IMR-90 (cell line): ENCODE measurements around the gene COPS7A. TPM values are rescaled to one million over a fixed set of nuclear protein-coding genes. Genes with fewer than 3 reads are reported as not detected.
A peak's percentile ranks its signal among the peaks of the same experiment; 100 is the strongest.

ENCODE experiments used
- ATAC-seq: fragments of 200-7000 bp; cut with Tn5 transposase; 2 replicates; pipeline ENCODE4 v1.9.1; 2020; ENCODE audit warnings: low read depth, mild to moderate bottlenecking, moderate library complexity
- BruUV-seq: library from RNA; stranded (reverse); fragments of 400-500 nt; replicated peaks from 2 replicates; lab custom pipeline; 2021; lab: Mats Ljungman, UMichigan
- CTCF ChIA-PET: fragments of 300-600 bp; formaldehyde crosslinking; extraction: SDS; loops from one replicate; lab custom pipeline; 2021; ENCODE audit warnings: antibody characterized with exemption; lab: Yijun Ruan, JAX
- POLR2A ChIA-PET: fragments of 300-600 bp; sonication (Branson Sonifier 250); formaldehyde crosslinking; loops from one replicate; lab custom pipeline; 2022; ENCODE audit warnings: antibody characterized with exemption; ENCODE audit not compliant: unreplicated experiment; lab: Charles Lee
- DNase-seq: peaks from one replicate; pipeline ENCODE4 v3.0.0; 2013
- H2AFZ ChIP-seq: replicated peaks from 2 replicates; pipeline ENCODE3; 2013; ENCODE audit warnings: low read length, mild to moderate bottlenecking; ENCODE audit not compliant: poor library complexity
- H2AK5ac ChIP-seq: 2 replicates; pipeline ENCODE4 v1.6.1; 2013; ENCODE audit warnings: low read depth, low read length, inconsistent platforms
- H2AK9ac ChIP-seq: replicated peaks from 2 replicates; pipeline ENCODE3; 2013; ENCODE audit warnings: mild to moderate bottlenecking, low read depth, low read length, moderate library complexity; ENCODE audit not compliant: poor library complexity
- H2BK120ac ChIP-seq: 2 replicates; pipeline ENCODE4 v1.6.1; 2013; ENCODE audit warnings: low read depth, low read length, inconsistent platforms
- H2BK15ac ChIP-seq: 3 replicates; pipeline ENCODE4 v1.6.1; 2013; ENCODE audit warnings: low read depth, low read length, inconsistent platforms
- H2BK20ac ChIP-seq: 2 replicates; pipeline ENCODE4 v1.6.1; 2013; ENCODE audit warnings: low read depth, mild to moderate bottlenecking, inconsistent platforms, low read length, moderate library complexity
- H2BK5ac ChIP-seq: 2 replicates; pipeline ENCODE4 v1.6.1; 2013; ENCODE audit warnings: mild to moderate bottlenecking, low read depth, low read length, inconsistent platforms; ENCODE audit not compliant: poor library complexity, severe bottlenecking
- H3K14ac ChIP-seq: replicated peaks from 2 replicates; pipeline ENCODE4 v1.6.1; 2013; ENCODE audit warnings: low read depth, low read length, inconsistent platforms
- H3K18ac ChIP-seq: 2 replicates; pipeline ENCODE4 v1.6.1; 2013; ENCODE audit warnings: low read depth, low read length, control low read depth
- H3K23ac ChIP-seq: 2 replicates; pipeline ENCODE4 v1.6.1; 2013; ENCODE audit warnings: low read depth, low read length, inconsistent platforms
- H3K27ac ChIP-seq: 2 replicates; pipeline ENCODE4 v1.5.1; 2013; ENCODE audit warnings: mild to moderate bottlenecking, control low read depth, low read length; ENCODE audit not compliant: insufficient read depth
- H3K27me3 ChIP-seq: 2 replicates; pipeline ENCODE4 v1.6.1; 2013; ENCODE audit warnings: low read length; ENCODE audit not compliant: control insufficient read depth, insufficient read depth
- H3K36me3 ChIP-seq: 2 replicates; pipeline ENCODE4 v1.6.1; 2013; ENCODE audit warnings: low read length, mixed read lengths; ENCODE audit not compliant: control insufficient read depth, insufficient read depth
- H3K4ac ChIP-seq: 2 replicates; pipeline ENCODE4 v1.6.1; 2013; ENCODE audit warnings: low read depth, low read length, inconsistent platforms
- H3K4me1 ChIP-seq: 2 replicates; pipeline ENCODE4 v1.6.1; 2013; ENCODE audit warnings: low read length, mixed read lengths; ENCODE audit not compliant: control insufficient read depth, insufficient read depth
- H3K4me2 ChIP-seq: 2 replicates; pipeline ENCODE4 v1.6.1; 2013; ENCODE audit warnings: low read depth, mild to moderate bottlenecking, control low read depth, low read length, moderate library complexity
- H3K4me3 ChIP-seq: 2 replicates; pipeline ENCODE4 v1.5.1; 2013; ENCODE audit warnings: low read depth, mild to moderate bottlenecking, control low read depth, low read length, moderate library complexity; ENCODE audit not compliant: insufficient read depth
- H3K56ac ChIP-seq: 2 replicates; pipeline ENCODE4 v1.6.1; 2013; ENCODE audit warnings: low read length, inconsistent platforms; ENCODE audit not compliant: insufficient read depth; ENCODE audit errors: extremely low read depth
- H3K79me1 ChIP-seq, 2 experiments: 2 replicates each; pipeline ENCODE4 v1.6.1; 2013; ENCODE audit warnings: low read length in 2 of 2, inconsistent platforms in 1 of 2, low read depth in 1 of 2
- H3K9ac ChIP-seq: 2 replicates; pipeline ENCODE4 v1.6.1; 2013; ENCODE audit warnings: low read depth, low read length, control low read depth
- H3K9me1 ChIP-seq: 2 replicates; pipeline ENCODE4 v1.6.1; 2013; ENCODE audit warnings: low read length, inconsistent platforms; ENCODE audit not compliant: insufficient read depth
- H3K9me3 ChIP-seq: 2 replicates; pipeline ENCODE4 v1.6.1; 2013; ENCODE audit warnings: low read length; ENCODE audit not compliant: control insufficient read depth, insufficient read depth
- H4K20me1 ChIP-seq: 2 replicates; pipeline ENCODE4 v1.6.1; 2013; ENCODE audit warnings: low read length, inconsistent platforms; ENCODE audit not compliant: insufficient read depth
- H4K5ac ChIP-seq: 2 replicates; pipeline ENCODE4 v1.6.1; 2013; ENCODE audit warnings: mild to moderate bottlenecking, low read depth, low read length, control low read depth
- H4K8ac ChIP-seq, 2 experiments: 2 replicates each; pipeline ENCODE4 v1.6.1; 2013; ENCODE audit warnings: low read depth in 2 of 2, low read length in 2 of 2, control low read depth in 1 of 2, inconsistent platforms in 1 of 2
- H4K91ac ChIP-seq: 2 replicates; pipeline ENCODE4 v1.6.1; 2013; ENCODE audit warnings: low read depth, low read length, inconsistent platforms; ENCODE audit not compliant: insufficient read depth
- MAZ ChIP-seq: IDR thresholded peaks from 2 replicates; pipeline ENCODE4 v1.6.1; 2012; ENCODE audit warnings: low read depth, mild to moderate bottlenecking, low read length, improper control_type of control experiment, moderate library complexity, borderline replicate concordance
- MXI1 ChIP-seq: IDR thresholded peaks from 2 replicates; pipeline ENCODE4 v1.6.1; 2012; ENCODE audit warnings: low read depth, mild to moderate bottlenecking, low read length, moderate library complexity, borderline replicate concordance
- NFE2L2 ChIP-seq: fragments of 150-350 bp; IDR thresholded peaks from 2 replicates; pipeline ENCODE4 v1.6.1; 2016; ENCODE audit warnings: low read depth, mild to moderate bottlenecking, low read length
- RFX5 ChIP-seq: IDR thresholded peaks from 2 replicates; pipeline ENCODE4 v1.8.0; 2012; ENCODE audit warnings: low read depth, mild to moderate bottlenecking, low read length, moderate library complexity
- SMC3 ChIP-seq: fragments of 150-350 bp; IDR thresholded peaks from 2 replicates; pipeline ENCODE4 v1.6.1; 2016; ENCODE audit warnings: low read depth, mild to moderate bottlenecking, antibody characterized with exemption, low read length, moderate library complexity
- WGBS, 2 experiments: methylation state at CpG; one replicate each; pipeline versions ENCODE4 v1.1.5 to v1.1.7; 2013; ENCODE audit warnings: missing lambda C conversion rate in 2 of 2; ENCODE audit not compliant: insufficient read length in 1 of 2; ENCODE audit errors: extremely low coverage in 2 of 2; 5-methylcytosine and 5-hydroxymethylcytosine counted together
- dilution Hi-C: fragments of 300-500 bp; cut with HindIII; formaldehyde crosslinking; loops from one replicate; pipeline ENCODE4 v1.14.3; 2018; ENCODE audit warnings: low sequenced_read_pairs; ENCODE audit not compliant: unreplicated experiment
- in situ Hi-C: fragments of 300-500 bp; cut with MboI; formaldehyde crosslinking; loops from 3 replicates; pipeline ENCODE4 v1.14.3; 2019; ENCODE audit warnings: low sequenced_read_pairs, inconsistent platforms, mixed read lengths
- intact Hi-C: fragments of 100-400 bp; cut with micrococcal nuclease; formaldehyde crosslinking; loops from 2 replicates; pipeline ENCODE4 v1.10.0; 2022
- polyA plus RNA-seq, 3 experiments: library from polyadenylated mRNA; depleted of rRNA; stranded (reverse); fragments of >200 nt; gene quantifications; 2 replicates each; pipeline ENCODE4 v1.2.3, GENCODE V29; 2012; ENCODE audit warnings: low replicate concordance in 1 of 3
- total RNA-seq: library from RNA; depleted of rRNA; stranded (reverse); fragments of >200 nt; gene quantifications from 2 replicates; pipeline ENCODE4 v1.2.3, GENCODE V29; 2012
- TF ChIP-seq, protein P1 (sequence below): fragments of 150-350 bp; IDR thresholded peaks from 2 replicates; pipeline ENCODE4 v1.6.1; 2017; ENCODE audit warnings: mild to moderate bottlenecking, antibody characterized with exemption, low read length, low read depth

COPS7A gene
- total and polyA plus RNA-seq, 2 of the 4 experiments (the other 2 are of a cell fraction), result 58.8 to 135 TPM

DNA sequence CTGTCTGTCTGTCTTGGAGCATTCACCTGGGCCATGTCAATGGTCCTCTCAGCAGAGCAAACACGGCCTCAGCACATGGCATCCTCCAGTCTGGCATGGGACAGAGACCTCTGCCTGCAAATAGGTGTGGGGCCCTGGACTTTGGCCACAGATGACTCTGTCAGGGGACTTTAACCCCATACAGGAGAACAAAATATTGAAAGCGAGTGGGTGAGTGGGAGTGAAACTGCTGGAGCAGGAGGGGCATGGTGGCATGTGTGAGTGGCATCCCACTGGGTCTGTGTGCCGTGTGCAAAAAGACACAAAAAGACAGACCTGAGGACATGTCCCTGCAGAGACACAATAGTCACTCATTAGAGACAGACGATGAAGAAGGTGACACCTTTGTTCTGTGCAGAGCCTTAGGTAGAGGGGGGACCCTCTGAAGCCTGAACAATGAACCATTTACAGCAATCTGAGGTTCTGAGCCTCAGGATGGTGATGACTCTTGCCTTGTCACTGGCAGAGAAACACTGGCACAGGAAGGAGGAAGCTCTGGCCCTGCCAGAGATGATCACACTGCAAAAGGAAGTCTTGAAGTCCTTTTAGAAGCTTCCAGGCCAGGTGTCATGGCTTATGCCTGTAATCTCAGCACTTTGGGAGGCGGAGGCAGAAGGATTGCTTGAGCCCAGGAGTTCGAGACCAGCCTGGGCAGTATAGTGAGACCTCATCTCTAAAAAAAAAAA, 56.0 kb downstream of the COPS7A start:
- Histone ChIP-seq H2BK5ac (no peak overlapping the region), H2AK5ac (no peak overlapping the region), H3K4me1 (peaks cover 4% of the 10 kb centered on the region; the same call in 1 of the 2 replicates), H4K8ac (no peak overlapping the region; a peak in 1 of 4 replicates), H3K9ac (no peak overlapping the region), H3K4me3 (no peak overlapping the region), H3K9me3 (no peaks in the 10 kb centered on the region), H2AFZ (peak overlapping the region; percentile 66), H3K56ac (no peak overlapping the region), H4K20me1 (no peaks in the 10 kb centered on the region), H3K23ac (no peak overlapping the region), H3K36me3 (no peaks in the 10 kb centered on the region), H2BK120ac (no peak overlapping the region), H2BK15ac (no peak overlapping the region), H3K27ac (no peak overlapping the region), H3K79me1 (no peaks in the 10 kb centered on the region), H4K5ac (no peak overlapping the region), H3K4me2 (no peak overlapping the region), H3K14ac (no peak overlapping the region), H3K9me1 (no peaks in the 10 kb centered on the region), H4K91ac (no peak overlapping the region), H3K18ac (no peak overlapping the region), H3K4ac (no peak overlapping the region), H3K27me3 (no peaks in the 10 kb centered on the region), H2AK9ac (no peak overlapping the region), H2BK20ac (no peak overlapping the region)
- no TSS peak for BruUV-seq
- WGBS, 2 experiments, result 77% methylated on average over 3 of the region's 6 CpGs; no CpG with 5 or more reads in 1 of the 2 experiments
- ChIA-PET CTCF (interaction anchor here (0.6 to 2.3 kb wide), 2 partner anchors 10 to 26 kb away, joined by 3 to 16 read pairs; partner anchors contain the start of genes CD4 and MLF2), POLR2A (interaction anchor here (0.6 kb wide), 1 partner anchor 91 kb away, joined by 3 read pairs; the partner anchor contains the start of gene ZNF384)
- dilution Hi-C loops, result no loop called here
- DNase-seq, result no peak
- TF ChIP-seq NFE2L2 (no peak), SMC3 (no peak), MXI1 (no peak), RFX5 (no peak), MAZ (no peak)
- TF ChIP-seq, protein P1, sequence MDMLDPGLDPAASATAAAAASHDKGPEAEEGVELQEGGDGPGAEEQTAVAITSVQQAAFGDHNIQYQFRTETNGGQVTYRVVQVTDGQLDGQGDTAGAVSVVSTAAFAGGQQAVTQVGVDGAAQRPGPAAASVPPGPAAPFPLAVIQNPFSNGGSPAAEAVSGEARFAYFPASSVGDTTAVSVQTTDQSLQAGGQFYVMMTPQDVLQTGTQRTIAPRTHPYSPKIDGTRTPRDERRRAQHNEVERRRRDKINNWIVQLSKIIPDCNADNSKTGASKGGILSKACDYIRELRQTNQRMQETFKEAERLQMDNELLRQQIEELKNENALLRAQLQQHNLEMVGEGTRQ, result no peak
- intact Hi-C loops, result loop anchor here (1.0 kb wide), 3 partner anchors 27 to 163 kb away; partner anchors contain the start of gene MLF2
- in situ Hi-C loops, result no loop called here
- no peak for ATAC-seq
